Embryonic facial prominence (tissue), 1 donor: Measurements from ENCODE around the gene SIT1.
A peak's percentile ranks its signal among the peaks of the same experiment; 100 is the strongest.

Experiments used
- DNase-seq: peaks from one replicate; pipeline ENCODE4 v3.0.0-alpha.2; 2016; ENCODE audit errors: extremely low spot score

SIT1 gene

DNA sequence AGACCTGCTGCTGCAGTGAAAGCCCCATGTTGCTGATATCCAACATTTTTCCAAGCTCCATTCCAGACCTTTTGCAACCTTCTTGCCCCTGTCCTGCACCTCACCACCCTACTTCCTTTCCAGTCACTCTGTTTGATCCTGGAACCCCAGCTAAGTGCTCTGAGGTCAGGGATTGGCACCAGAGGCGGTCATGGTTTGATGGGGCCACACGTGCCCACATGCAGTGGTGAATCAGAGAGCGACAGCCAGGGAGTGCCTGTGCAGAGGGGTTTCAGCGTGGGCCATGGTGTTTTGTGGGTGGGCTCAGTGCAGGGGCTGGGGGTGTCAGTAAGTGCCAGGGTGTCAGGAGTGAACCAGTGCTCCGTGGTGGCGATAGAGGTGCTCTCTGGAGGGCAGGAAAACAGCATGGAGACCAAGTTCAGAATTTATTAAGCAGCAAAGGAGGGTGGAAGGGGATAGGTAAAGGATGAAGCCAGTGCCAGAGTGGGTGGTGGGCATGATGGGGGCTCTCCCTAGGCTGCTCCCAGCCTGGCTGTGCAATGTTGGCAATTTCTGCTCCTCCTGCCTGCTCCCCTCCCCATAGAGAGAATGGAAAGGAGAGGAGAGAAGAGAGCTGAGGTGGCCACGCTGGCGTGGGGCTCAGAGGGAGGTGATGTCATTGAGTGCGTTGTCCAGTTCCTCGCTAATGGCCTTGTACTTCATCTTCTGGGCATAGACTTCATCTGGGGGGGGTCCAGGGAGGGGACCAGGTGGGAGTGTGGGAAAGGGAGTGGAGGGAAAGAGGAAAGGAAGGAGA is 32.0 kb upstream of the SIT1 start:
- DNase-seq = no peak

DNA sequence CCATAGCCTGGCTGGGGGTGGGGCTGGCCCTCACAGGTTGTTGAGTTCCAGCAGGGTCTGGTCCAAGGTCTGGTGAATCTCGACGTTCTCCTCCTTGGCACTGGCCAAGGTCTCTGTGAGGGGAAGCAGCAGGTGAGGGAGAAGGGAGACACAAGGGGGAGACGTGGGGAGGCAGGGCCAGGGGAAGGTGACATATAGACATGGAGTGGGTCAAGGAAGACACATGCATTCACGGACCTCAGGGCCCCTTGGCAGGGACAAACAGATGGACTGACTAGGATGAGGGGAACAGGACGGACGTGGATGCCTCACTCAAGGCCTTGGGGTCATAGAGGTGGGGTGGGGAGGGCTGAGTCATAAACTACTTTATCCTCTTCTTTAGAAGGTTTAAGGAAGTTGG is 31.3 kb upstream of the SIT1 start:
- DNase-seq = no peak

DNA sequence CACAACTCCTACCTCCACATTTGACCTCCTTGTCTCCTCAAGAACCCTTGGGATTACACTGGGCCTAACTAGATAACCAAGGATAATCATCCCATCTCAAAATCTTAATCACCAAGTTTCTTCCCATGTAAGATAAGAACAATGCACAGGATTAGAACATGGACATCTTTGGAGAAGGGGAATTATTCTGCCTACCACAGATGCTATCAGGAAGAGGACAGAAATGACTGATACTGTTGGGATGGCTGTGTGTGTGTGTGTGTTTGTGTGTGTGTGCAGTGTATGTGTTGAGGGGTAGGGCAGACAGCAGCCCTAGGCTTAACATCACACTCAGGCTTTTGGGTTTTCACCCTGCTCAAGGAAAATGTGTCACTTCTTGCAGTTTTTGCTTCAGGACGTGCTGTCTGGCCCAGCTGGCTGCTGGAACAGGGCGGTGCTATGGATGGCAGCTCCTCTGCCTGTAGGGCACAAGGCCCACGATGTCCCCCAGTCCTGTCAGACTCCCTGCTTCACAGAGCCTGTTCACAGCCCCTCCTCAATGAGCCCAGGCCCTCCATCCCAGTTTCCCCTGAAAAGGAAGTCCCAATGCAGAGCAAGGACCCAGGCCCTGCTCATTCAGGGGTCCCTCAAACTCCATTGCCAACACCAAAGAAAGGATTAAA is 30.7 kb upstream of the SIT1 start:
- no peak for DNase-seq

DNA sequence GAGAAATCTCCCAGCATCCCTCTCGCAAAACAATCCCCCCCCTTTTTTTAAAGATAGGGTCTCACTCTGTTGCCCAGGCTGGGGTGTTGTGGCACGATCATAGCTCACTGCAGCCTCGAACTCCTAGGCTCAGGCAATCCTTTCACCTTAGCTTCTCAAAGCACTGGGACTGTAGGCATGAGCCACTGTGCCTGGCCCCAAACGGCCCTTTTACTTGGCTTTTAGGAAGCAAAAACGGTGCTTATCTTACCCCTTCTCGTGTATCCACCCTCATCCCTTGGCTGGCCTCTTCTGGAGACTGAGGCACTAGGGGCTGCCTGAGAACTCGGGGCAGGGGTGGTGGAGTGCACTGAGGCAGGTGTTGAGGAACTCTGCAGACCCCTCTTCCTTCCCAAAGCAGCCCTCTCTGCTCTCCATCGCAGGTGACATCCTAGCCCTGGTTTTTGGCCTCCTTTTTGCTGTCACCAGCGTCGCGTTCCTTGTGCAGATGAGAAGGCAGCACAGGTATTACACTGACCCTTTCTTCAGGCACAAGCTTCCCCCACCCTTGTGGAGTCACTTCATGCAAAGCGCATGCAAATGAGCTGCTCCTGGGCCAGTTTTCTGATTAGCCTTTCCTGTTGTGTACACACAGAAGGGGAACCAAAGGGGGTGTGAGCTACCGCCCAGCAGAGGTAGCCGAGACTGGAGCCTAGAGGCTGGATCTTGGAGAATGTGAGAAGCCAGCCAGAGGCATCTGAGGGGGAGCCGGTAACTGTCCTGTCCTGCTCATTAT is 29.8 kb upstream of the SIT1 start:
- DNase-seq = no peak

DNA sequence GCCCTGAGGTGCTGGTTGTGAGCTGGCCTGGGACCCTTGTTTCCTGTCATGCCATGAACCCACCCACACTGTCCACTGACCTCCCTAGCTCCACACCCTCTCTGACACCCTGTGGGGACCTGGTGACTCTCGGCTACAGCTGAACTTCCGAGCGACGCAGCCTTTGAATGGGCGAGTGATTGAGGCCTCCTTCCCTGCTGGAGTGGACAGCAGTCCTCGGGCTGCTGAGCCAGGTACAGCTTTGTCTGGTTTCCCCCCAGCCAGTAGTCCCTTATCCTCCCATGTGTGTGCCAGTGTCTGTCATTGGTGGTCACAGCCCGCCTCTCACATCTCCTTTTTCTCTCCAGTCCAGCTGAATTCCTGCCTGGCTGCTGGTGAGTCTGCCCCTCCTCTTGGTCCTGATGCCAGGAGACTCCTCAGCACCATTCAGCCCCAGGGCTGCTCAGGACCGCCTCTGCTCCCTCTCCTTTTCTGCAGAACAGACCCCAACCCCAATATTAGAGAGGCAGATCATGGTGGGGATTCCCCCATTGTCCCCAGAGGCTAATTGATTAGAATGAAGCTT is 29.1 kb upstream of the SIT1 start:
- DNase-seq = no peak

DNA sequence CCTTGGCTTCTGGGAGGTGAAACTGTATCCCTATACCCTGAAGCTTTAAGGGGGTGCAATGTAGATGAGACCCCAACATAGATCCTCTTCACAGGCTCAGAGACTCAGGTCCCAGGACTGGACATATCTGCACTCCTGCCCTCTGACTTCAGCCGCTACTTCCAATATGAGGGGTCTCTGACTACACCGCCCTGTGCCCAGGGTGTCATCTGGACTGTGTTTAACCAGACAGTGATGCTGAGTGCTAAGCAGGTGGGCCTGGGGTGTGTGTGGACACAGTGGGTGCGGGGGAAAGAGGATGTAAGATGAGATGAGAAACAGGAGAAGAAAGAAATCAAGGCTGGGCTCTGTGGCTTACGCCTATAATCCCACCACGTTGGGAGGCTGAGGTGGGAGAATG is 28.4 kb upstream of the SIT1 start:
- no peak for DNase-seq

DNA sequence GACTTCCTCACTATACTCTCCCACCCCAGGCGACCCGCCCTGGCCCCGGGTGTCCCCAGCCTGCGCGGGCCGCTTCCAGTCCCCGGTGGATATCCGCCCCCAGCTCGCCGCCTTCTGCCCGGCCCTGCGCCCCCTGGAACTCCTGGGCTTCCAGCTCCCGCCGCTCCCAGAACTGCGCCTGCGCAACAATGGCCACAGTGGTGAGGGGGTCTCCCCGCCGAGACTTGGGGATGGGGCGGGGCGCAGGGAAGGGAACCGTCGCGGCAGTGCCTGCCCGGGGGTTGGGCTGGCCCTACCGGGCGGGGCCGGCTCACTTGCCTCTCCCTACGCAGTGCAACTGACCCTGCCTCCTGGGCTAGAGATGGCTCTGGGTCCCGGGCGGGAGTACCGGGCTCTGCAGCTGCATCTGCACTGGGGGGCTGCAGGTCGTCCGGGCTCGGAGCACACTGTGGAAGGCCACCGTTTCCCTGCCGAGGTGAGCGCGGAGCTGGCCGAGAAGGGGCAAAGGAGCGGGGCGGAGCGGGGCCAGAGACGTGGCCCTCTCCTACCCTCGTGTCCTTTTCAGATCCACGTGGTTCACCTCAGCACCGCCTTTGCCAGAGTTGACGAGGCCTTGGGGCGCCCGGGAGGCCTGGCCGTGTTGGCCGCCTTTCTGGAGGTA is 25.1 kb upstream of the SIT1 start:
- peak; percentile 53 for DNase-seq

DNA sequence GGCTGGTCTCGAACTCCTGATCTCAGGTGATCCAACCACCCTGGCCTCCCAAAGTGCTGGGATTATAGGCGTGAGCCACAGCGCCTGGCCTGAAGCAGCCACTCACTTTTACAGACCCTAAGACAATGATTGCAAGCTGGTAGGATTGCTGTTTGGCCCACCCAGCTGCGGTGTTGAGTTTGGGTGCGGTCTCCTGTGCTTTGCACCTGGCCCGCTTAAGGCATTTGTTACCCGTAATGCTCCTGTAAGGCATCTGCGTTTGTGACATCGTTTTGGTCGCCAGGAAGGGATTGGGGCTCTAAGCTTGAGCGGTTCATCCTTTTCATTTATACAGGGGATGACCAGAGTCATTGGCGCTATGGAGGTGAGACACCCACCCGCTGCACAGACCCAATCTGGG is 24.5 kb upstream of the SIT1 start:
- no peak for DNase-seq

DNA sequence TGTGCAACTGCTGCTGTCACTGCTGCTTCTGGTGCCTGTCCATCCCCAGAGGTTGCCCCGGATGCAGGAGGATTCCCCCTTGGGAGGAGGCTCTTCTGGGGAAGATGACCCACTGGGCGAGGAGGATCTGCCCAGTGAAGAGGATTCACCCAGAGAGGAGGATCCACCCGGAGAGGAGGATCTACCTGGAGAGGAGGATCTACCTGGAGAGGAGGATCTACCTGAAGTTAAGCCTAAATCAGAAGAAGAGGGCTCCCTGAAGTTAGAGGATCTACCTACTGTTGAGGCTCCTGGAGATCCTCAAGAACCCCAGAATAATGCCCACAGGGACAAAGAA is 23.3 kb upstream of the SIT1 start:
- no peak for DNase-seq

DNA sequence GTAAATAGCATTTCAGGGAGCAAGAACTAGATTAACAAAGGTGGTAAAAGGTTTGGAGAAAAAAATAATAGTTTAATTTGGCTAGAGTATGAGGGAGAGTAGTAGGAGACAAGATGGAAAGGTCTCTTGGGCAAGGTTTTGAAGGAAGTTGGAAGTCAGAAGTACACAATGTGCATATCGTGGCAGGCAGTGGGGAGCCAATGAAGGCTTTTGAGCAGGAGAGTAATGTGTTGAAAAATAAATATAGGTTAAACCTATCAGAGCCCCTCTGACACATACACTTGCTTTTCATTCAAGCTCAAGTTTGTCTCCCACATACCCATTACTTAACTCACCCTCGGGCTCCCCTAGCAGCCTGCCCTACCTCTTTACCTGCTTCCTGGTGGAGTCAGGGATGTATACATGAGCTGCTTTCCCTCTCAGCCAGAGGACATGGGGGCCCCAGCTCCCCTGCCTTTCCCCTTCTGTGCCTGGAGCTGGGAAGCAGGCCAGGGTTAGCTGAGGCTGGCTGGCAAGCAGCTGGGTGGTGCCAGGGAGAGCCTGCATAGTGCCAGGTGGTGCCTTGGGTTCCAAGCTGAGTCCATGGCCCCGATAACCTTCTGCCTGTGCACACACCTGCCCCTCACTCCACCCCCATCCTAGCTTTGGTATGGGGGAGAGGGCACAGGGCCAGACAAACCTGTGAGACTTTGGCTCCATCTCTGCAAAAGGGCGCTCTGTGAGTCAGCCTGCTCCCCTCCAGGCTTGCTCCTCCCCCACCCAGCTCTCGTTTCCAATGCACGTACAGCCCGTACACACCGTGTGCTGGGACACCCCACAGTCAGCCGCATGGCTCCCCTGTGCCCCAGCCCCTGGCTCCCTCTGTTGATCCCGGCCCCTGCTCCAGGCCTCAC is 22.6 kb upstream of the SIT1 start, which contains the start of gene CA9:
Gene CA9, plus strand, starts transcription at position 797 of the 893 bp plus-strand sequence. Its CDS starts 32 bp downstream, at position 829.
- no peak for DNase-seq

DNA sequence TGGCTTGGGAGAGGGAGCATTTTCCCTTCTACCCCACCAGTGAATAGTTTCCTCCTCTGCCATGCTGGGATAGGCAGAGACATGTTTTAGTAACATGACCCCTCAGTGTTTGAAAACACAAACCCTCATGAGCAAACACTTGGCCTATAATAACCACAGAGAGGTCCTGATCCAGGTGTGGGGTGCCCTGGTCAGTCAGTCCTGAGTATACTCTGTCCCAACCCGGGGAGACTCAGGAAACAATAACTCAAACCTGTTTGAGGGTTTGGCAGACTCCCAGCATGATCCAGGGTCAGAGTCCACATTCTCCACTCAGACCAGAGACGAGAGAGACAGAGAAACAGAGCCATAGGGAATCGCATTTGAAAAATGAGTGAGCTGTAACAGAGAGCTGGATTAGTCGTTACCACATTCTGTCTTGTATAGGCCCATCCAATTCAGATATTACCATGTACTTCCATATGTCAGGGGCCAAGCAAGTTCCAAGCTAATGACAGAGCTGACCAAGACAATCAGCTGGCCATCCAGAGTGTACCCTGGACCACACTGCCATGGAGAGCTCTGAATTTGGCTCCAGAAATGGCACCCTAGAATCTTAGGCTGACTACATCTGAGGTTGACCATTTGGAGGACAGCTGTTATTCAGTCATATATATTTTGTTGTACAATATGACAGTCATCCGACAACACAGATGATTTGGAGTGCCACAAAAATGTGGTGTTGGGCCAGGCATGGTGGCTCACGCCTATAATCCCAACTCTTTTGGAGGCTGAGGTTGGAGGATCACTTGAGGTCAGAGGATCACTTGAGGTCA is 18.8 kb upstream of the SIT1 start:
- DNase-seq = no peak

DNA sequence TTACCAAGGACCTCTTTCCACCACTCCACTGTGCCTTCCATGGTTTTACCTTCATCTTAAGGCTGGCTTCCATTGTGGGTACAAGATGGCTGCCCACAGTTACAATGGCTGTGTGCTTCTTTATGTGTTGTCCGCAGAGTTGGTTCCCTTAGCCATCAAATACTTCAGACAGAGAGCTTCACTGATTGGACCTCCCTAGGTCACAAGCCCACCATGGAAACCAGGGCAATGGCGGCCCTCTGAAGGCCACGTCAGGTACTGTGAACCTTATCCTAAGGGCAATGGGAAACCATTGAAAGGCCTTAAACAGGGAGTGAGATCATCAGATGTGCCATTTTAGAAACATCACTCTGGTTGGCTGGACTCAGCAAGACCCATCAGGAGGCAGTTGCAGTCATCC is 17.2 kb upstream of the SIT1 start:
- no peak for DNase-seq

DNA sequence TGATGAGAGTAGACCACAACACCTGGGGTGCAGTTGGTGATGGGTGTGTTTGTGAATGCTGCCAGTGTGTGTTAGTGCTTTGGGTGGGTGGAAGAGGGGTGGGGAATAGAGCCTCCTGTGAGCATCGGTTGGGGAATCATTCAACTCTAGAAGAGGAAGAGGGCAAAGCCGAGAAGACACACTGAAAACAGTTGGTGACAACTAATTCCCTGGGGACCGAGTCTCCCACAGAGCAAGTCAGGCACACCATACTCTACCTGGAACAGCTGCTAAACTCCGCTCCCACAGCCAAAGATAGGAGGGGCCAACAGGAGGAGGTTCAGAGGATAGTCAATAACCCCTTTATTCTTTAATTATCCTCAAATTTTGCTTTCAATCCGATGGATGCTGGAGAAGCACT is 15.8 kb upstream of the SIT1 start:
- no peak for DNase-seq

DNA sequence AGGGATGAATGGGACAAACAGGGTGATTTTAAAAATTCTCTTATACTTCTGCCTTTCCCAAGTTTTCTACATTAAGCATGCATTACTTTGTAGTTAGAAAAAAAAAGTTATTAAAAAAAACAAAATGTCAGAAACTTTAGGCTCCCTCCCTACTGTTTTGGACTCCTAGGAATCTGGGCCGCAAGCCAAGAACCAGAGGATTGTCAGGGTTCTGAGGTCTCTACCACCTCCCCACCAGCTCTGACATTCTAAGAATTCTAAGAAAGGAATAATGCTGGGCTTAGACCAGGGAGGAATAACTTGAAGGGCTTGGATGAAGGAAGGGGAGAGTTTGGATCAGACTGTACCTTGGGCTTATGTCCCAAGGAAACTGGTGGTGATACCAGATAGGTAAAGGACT is 15.3 kb upstream of the SIT1 start:
- DNase-seq = no peak

DNA sequence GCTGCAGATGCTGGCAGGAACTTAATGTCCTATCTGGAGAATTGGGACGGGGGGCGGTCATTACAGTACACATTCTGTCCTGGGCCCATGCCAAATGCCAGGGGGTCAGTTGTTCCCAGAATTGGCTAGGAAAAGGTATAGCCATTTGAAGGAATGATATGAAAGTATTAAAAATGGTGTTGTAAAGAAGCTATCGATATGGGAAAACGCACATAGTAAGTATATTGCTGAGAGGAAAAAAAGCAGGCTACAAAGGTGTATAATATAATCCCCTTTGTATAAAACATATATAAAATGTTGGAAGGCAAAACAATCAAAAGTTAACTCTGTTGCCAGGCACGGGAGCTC is 14.7 kb upstream of the SIT1 start:
- DNase-seq = no peak

DNA sequence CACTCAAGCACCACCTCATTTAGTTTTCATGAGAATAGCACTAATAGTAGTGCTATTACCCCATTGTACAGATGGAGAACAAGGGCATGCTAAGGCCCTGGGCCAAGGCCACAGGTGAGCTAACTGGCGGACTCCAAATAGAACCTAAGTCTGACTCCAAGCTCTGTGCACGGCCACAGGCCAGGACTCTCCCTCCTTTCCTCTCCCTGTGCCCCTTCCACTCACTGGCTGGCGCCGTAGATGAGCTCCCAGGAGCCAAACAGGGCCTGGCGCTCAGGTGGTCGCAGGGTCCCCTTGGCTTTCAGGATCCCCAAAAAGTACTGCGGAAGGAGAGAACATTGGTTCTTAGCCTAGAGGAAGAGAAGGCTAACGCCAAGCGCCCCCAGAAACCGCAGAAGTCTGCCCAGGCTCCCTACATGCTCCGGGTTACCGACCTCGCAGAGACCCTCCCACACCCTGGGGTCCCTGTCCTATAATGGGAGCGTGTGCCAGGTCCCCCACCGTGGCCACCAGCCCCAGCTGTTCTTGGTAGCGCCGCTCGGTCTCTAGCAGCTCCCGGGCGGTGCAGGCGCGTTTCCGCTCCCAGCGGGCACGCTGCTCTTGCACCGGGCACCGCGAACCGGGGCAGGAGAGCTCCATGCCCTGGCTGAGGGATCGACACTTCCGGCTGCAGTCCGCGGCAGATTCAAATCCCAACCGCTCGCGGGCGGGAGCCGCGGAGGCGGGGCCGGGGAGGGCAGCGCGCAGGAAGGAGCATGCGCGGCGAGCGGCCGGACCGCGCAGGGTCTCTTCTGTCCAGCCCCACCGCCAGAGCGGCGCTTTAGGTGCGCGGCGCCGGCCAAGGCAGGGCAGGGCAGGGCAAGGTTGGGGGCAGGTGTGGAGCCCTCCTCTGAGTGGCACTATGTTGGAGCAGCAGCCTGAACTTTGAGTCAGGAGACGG is 14.1 kb upstream of the SIT1 start, which contains the start of gene ARHGEF39:
Gene ARHGEF39, minus strand, starts transcription at position 665 of the 940 bp plus-strand sequence. Its CDS starts 26 bp downstream, at position 639.
- DNase-seq = peak; percentile 47

DNA sequence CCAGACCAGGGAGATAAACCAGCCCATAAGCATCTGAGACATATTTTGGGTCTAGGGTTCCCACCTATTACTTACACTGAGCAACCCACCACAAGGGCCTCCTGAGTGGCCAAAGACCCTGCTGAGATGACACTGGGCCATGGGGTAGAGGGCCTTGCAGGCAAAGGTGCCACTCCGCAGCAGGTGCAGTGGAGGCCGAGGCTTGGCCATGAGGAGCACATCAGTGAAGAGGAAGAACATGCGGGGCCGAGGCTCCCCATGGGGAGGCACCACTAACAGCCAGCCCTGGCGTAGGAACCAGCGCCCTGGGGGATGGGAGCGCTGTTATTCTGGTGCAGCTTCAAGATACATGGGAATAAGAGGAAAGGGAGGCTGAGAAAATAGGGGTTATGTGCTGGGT is 11.7 kb upstream of the SIT1 start:
- no peak for DNase-seq

DNA sequence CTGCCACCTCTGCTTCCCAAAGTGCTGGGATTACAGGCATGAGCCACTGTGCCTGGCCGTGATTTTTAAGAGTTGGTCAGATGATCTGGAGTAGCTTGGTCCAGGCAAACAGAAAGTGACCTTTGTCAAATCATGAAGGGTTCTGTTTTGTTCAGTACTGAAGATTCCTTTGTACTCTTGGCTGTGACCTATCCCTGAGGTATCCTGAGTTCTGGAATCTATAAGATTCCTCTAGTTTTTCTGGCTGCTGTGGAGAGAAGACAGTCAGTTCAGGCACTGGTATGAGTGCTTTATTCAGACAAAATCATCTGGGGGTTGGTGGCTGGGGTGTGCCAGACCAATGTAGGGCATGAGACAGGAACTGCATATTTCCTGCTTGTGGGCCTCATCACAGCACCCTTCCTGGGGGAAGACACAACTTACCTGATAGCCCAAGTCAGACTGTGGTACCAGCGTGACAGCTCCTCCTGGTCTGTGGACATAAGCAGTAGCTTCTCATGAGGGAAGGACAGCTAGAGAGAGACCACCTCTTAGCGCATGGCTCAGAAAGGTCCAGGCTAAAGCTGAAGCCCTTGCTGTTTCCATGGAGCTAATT is 11.1 kb upstream of the SIT1 start:
- DNase-seq = no peak
